HG02610 (cell line): ENCODE measurements around the gene PPP1R13B.

Experiments
- ATAC-seq: cut with Tn5 transposase; IDR thresholded peaks from one replicate; pipeline ENCODE4 v1.9.1; 2021; ENCODE audit warnings: mild to moderate bottlenecking, moderate library complexity; ENCODE audit not compliant: unreplicated experiment

PPP1R13B gene

DNA sequence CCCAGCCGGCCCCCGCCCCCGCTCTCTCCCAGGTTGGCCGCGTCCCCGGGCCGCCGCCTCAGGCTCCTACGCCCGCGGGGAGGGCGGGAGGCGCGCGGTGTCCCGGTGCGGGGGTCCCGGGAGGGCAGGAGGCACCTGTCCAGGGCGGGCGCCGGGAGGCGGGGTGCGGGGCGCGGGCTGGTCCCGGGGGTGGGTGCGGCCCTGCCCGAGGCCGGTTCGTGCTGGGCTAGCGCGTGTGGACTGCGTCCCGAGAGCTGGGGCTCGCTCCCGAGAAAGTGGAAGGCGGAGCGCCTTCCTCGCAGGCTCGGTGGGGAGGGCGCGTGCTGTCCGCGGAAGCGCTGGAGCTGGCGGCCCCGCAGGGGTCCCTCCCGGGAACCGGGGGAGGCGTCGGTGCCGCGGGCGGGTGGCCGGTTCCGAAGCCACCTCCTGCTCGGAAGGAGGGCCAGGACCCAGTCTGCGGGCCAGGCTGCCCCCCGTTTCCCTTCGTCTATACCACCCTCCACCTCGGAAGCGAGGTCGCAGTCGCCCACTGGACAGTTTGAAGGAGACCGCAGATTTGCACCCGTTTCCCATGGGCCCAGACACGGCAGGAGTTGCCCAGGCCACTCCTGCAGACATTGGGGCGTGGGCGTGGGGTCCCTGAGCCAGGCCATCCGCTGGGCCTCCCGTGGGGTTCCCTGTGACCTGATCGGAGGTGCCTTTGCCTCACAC lies 131.1 kb downstream of the PPP1R13B start:
- no peak for ATAC-seq

DNA sequence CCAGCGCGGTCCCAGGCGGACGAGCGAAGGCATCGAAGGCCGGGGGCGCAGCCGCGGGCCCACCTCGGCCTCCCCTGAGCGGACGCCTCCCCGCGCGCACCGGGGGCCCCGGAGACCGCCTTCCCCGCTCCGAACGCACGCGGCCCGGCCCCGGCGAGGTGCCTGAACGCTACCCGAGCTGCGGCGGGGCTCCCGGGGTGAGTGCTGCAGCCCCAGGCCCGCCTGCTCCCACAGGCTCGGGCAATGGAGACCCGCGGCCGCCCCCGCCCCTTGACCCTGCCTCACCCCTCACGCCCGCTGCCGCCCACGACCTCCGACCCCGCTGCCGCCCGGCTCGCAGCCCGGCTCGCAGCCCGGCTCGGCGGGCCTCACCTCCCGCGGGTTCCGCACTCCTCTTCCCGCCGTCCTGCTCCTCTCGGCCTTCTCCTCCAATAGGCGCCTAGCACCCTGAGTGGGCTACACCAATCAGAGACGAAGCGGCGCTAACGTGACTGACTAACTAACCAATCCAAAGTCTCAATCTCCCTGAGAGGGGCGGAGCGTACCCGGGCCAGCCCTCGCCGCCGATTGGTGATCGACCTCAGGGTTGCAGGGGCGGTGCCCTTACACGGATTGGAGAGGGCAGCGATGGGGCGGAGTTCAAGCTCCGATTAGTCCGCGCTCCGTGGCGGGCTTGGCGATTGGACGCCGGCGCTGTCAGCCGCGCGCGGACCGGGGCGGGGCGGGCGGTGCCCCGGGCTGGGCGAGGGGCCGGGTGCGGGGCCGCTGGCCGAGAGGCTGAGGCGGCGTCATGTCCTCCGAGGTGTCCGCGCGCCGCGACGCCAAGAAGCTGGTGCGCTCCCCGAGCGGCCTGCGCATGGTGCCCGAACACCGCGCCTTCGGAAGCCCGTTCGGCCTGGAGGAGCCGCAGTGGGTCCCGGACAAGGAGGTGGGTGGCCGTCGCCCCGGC lies 132.0 kb downstream of the PPP1R13B start, which contains the start of the genes XRCC3 and ZFYVE21:
TSS of gene XRCC3 (minus strand) at position 400 of the 949 bp plus-strand sequence. CDS start 4,364 bp downstream, outside the sequence.
TSS of gene ZFYVE21 (plus strand) at position 759 of the 949 bp plus-strand sequence. CDS start at position 791, 32 bp downstream.
- ATAC-seq = peak; percentile 94

GRCh38 chr14:103714063-103714724 lies 133.2 kb downstream of the PPP1R13B start:
- no peak for ATAC-seq

DNA sequence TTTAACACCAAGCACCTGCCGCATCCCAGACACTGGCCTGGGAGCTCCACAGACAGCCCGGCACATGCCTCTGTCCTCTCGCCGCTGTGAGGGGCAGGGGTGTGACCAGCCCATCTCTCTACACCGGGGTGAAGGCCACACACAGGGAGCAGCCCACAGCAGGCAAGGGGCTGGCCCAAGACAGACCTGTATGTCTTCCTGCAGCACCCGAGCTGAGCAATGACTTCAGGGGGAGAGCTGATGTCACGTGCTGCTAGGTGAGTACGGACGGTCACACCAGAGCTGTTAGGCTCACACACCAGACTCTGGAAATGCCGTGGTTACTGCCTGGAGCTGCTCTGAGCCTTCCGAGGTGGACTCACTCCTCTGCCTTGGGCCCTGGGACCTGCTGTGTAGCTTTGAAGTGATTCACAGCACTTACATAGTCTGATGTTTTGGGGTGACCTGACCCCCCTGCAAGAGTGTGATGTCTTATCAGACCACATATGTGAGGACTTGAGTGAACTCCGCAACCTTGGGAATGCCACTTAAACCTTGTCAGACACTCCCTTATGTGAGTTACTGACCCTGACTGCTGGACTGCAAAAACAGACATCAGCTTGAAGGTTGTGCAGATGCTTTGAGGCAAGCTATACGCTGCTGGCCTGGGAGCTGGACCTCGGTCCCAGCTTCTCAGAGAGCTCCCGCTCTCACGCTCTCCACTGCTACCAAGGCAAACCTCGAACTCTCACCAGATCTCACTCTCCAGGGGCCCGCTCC lies 133.9 kb downstream of the PPP1R13B start:
- ATAC-seq = no peak

GRCh38 chr14:103712633-103713247 lies 134.6 kb downstream of the PPP1R13B start:
- ATAC-seq = no peak

DNA sequence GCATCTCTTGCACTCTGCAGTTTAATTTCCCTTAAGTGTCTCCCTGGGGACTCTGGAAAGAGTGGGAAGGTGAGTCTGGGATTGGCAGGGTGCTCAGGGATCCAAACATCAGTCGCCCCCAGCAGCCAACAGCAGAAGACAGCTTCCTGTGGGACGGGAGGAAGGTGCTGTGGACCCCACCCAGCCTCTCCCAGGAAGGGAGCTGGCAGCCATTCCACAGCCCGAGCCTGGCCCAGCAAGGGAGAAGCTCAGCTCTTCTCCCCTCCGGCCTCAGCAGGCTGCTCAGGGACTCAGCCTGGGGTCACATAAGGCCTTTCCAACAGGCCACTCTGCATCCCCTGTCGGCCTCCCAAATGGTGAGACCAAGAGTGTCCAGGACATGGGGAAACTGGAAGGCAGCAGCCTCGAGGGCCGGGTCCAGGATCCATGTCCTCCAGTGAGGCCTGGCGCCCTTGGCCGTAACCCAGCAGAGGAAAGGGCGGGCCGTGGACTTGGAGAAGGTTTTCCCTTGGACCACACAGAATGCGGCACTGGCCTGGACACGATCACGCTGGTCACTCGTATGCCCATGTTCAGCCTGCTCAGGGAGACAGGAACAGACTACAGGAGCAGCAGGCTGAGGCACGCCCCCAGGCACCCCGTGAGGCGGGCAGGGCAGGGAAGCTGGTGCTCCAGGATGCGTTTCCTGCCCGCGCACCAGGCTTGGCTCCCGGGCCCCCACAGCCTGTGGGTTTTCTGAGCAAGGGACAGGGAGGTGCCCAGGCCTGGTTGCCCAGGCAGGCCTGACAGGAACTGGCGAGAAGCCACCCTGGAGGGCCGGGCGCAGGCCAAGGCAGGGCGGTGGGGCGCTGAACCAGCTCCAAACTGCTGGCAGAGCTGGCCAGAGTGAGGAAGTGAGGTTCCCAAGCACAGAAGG lies 135.6 kb downstream of the PPP1R13B start:
- ATAC-seq = no peak

GRCh38 chr14:103710771-103711377 lies 136.5 kb downstream of the PPP1R13B start:
- no peak for ATAC-seq

- no peak for ATAC-seq
These were observed 137.6 kb downstream of the PPP1R13B start for GRCh38 chr14:103709814-103710213.

DNA sequence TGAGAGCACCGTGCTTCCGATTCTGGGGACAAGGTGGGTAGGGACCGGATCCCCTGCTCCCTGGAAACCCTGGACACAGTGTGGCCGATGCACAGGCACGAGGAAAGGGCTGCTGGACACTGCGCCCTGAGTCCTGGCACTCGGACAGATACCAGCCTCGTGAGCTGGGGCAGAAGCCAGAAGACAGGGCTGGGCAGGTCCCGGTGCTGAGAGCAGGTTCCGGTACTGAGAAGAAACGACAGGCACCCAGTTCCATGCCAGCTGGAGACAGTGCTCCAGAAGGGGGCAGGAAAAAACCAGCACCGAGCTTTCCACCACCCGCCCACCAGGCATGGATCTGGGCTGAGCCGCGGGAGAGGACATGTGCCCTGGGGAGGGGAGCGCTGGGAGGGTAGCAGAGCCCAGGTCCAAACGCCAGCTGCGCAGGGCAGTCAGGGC lies 138.6 kb downstream of the PPP1R13B start:
- ATAC-seq = no peak

DNA sequence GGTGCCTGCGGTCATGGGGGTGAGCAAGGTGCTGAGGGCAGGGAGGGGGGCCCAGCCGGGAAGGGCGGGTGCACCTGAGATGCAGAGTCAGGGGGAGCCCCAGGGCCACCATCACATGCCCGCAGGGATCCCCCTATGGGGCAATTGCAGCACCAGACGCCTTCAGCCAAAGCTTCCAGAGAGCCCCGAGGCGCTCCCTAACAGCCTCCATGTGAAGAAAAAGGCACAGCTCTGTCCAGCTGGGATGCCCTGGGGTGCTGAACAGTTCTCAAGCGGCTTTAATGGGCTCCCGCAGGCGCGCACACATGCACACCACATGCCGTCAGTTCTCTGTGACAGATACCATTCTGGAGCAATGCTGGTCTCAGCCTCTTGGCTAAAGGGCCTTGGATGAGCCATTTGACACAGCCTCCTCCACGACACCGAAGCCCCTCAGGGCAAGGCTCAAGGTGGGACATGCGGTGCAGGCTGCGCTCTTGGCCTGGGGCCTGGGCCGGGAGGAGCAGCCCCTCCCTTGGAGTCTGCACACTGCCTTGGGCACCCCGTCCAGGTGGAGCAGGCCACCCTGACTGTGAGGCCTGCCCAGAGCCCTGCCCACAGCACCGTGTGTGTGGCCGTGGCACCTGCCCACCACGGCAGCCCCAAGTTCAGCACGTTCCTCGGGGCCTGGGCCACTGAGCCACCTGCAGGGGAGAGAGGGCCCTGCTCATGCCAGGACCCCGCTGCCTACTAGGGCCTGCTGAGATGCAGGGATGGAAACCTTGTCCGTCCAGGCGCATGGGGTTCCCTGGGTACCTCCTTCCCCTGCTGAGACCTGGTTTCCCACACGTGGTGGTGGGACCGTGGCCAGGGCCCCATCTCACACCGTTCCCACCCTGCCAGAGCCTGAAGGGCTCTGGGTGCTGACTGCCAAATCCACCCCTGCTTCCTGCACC lies 139.8 kb downstream of the PPP1R13B start:
- ATAC-seq = no peak

DNA sequence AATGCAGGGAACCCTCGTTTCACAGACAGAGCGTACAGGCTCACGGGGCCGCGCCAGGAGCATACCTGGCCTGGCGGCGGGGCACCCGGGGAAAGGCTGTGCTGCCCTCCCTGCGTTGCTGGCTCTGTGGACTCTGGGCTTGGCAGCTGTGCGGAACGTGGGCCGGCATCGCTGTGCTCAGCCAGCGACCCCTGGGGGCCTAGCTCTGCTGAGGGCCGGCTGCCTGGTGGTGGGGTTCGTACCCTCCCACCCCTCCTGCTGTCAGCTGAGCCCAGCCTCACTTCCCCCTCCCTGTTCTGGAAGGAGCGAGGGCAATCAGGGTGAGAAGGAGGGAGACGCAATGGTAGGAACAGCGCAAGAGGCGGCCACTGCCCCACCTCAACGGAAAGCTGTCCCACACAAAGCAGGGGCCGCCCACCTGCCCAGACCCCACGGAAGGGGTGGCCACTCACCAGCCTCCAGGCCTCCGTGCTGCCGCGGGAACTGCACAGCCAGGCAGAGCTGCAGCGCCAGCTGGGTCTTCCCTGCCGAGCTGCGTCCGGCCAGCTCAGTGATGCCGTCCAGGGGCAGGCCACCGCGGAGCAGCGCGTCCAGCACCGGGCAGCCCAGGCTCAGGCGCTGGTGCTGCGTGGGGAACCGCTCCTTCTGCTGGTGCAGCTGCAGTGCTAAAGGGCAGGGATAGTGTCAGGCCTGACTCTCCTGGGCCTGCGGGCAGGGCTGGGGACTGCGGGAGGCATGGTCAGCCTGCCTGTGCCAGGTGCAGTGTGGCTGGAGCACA lies 140.6 kb downstream of the PPP1R13B start:
- no peak for ATAC-seq

DNA sequence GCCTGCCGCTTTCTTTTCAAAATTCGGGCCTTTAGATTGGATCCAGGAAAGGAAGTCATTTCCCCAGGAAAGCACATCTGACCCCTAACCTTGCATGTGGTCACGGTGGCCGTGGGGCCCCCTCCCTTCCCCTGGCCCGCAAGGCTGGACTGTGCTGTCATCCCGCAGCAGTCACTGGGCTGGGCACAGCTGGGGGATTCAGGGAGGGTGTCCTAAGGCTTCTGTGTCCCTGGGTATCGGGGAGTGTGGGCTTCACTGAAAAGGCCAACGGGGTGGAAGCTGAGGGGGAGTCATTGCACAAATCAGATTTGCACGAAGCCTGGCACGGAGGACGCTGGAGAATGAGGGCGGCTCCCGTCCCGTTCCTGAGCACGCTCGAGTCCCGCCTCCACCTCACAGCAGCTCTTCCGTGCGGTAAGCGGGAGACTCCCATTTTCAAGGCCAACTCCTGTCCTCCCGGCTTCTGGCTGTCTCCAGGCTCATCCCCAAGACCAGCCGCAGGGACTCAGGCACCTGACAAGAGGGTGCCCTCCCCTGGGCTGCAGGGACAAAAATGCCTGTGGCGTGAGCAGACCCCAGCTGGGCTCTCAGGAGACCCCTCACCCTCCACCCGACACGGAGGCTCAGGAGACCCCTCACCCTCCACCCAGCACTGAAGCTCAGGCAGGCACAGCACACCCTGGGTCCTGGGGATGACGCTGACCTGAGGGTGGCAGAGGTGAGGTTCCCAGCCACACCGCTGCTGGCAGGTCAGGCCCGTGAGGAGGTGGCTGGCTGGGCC lies 141.7 kb downstream of the PPP1R13B start:
- ATAC-seq = no peak

GRCh38 chr14:103705118-103705503 lies 142.3 kb downstream of the PPP1R13B start:
- ATAC-seq = no peak

- ATAC-seq = no peak
These were observed 142.7 kb downstream of the PPP1R13B start for GRCh38 chr14:103704708-103705107.

- ATAC-seq = no peak
These were observed 143.7 kb downstream of the PPP1R13B start for GRCh38 chr14:103703433-103704385.
